ENCODE data around the gene ASCC3. TPM values are rescaled to one million over a fixed set of nuclear protein-coding genes. Genes with fewer than 3 reads are reported as not detected.

Gene ASCC3
- total RNA-seq, 4 donors from 2014 or later = 25.9 to 40.9 (median 31.3) TPM

DNA sequence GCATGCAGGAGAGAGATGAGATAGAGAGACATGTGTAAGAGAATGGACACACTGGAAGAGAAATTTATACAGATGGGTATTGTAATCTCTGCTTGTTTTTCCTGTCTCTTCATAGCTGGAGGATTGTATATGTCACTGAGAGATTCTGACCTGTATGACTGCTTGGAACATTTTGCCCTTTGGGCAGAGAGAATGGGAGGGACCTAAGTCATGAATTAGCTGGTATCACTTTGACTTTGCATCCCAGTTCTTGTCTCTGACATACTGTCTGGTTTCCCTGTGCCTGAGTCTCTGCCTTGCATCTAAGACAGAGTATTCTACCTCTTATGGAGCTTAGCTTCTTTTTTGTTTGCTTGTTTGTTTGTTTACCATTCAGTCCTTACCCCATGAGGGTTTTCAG is 37.0 kb upstream of the ASCC3 start:
- Histone ChIP-seq H3K4me3 (no peak overlapping the region), H3K4me1 (no peaks in the 10 kb centered on the region), H3K27me3 (no peaks in the 10 kb centered on the region), H3K27ac (no peak overlapping the region), H3K9me3 (no peaks in the 10 kb centered on the region), H3K36me3 (no peaks in the 10 kb centered on the region)
- TF ChIP-seq POLR2A (IDR thresholded peaks at IDR 0.05) (no peak), EP300 (IDR thresholded peaks at IDR 0.05) (no peak), POLR2AphosphoS5 (IDR thresholded peaks at IDR 0.05) (no peak), CTCF (IDR thresholded peaks at IDR 0.05) (no peak)
- no peak for DNase-seq (ENCODE audit: low spot score in 2 of 2)

DNA sequence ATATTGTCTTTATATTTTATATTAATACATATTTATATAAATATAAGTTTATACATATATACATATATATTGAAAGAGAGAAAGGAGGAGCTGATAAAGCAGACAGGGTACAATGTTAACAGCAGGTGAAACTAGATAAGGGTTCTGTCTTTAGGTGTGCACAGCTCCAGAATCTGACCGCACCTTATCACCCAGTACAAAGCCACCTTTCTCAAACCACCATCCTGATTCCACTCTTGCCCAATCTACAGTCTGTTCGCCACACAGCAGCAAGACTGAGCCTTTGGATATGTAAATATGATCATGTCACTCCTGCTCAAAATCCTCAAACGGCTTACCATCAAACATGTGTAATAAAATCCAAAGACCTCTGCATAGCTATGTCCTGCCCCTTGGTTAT is 34.7 kb upstream of the ASCC3 start:
- Histone ChIP-seq H3K36me3 (no peaks in the 10 kb centered on the region), H3K27ac (no peak overlapping the region), H3K9me3 (no peaks in the 10 kb centered on the region), H3K4me1 (no peaks in the 10 kb centered on the region), H3K4me3 (no peak overlapping the region), H3K27me3 (no peaks in the 10 kb centered on the region)
- no peak for DNase-seq (ENCODE audit: low spot score in 2 of 2)
- TF ChIP-seq POLR2AphosphoS5 (IDR thresholded peaks at IDR 0.05) = no peak
- TF ChIP-seq CTCF (IDR thresholded peaks at IDR 0.05) = no peak
- no peak for TF ChIP-seq EP300 (IDR thresholded peaks at IDR 0.05)
- no peak for TF ChIP-seq POLR2A (IDR thresholded peaks at IDR 0.05)
- 76% methylated on average over 3 of the region's 3 CpGs for WGBS

DNA sequence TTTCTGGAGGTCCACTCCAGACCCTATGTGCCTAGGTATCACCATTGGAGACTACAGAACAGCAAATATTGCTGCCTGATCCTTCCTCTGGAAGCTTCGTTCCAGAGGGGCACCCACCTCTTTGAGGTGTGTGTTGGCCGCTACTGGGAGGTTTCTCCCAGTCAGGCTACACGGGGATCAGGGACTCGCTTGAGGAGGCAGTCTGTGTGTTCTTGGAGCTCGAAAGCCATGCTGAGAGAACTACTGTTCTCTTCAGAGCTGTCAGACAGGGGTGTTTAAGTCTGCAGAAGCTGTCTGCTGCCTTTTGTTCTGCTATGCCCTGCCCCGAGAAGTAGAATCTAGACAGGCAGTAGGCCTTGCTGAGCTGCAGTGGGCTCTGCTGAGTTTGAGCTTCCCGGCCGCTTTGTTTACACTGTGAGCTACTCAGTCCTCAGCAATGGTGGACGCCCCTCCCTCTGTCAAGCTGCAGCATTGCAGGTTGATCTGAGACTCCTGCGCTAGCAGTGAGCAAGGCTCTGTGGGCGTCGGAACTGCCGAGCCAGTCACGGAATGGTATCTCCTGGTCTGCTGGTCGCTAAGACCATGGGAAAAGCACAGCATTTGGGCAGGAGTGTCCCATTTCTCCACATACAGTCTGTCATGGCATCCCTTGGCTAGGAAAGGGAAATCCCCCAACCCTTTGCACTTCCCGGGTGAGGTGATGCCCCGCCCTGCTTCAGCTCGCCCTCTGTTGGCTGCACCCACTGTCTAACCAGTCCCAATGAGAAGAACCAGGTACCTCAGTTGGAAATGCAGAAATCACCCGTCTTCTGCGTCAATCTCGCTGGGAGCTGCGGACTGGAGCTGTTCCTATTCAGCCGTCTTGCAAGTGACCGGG is 32.5 kb upstream of the ASCC3 start:
- H3K4me1 ChIP-seq = no peaks in the 10 kb centered on the region
- no peak overlapping the region for H3K4me3 ChIP-seq
- WGBS = 89% methylated on average over 16 of the region's 24 CpGs
- no peaks in the 10 kb centered on the region for H3K9me3 ChIP-seq
- no peak for DNase-seq (ENCODE audit: low spot score in 2 of 2)
- no peaks in the 10 kb centered on the region for H3K36me3 ChIP-seq
- no peaks in the 10 kb centered on the region for H3K27me3 ChIP-seq
- H3K27ac ChIP-seq = no peak overlapping the region
- TF ChIP-seq POLR2AphosphoS5 (IDR thresholded peaks at IDR 0.05) = no peak
- TF ChIP-seq CTCF (IDR thresholded peaks at IDR 0.05) = no peak
- TF ChIP-seq POLR2A (IDR thresholded peaks at IDR 0.05) = no peak
- TF ChIP-seq EP300 (IDR thresholded peaks at IDR 0.05) = no peak

GRCh38 chr6:100906325-100906724 is 25.2 kb upstream of the ASCC3 start:
- TF ChIP-seq POLR2AphosphoS5 (IDR thresholded peaks at IDR 0.05) (no peak), POLR2A (IDR thresholded peaks at IDR 0.05) (no peak), CTCF (IDR thresholded peaks at IDR 0.05) (no peak)
- no peak for DNase-seq (ENCODE audit: low spot score in 2 of 2)
- no peaks in the 10 kb centered on the region for H3K27me3 ChIP-seq
- H3K9me3 ChIP-seq = no peaks in the 10 kb centered on the region
- no peaks in the 10 kb centered on the region for H3K36me3 ChIP-seq
- no peak overlapping the region for H3K27ac ChIP-seq
- H3K4me3 ChIP-seq = no peak overlapping the region
- 75% methylated on average over 1 of the region's 1 CpG for WGBS
- H3K4me1 ChIP-seq = no peaks in the 10 kb centered on the region

DNA sequence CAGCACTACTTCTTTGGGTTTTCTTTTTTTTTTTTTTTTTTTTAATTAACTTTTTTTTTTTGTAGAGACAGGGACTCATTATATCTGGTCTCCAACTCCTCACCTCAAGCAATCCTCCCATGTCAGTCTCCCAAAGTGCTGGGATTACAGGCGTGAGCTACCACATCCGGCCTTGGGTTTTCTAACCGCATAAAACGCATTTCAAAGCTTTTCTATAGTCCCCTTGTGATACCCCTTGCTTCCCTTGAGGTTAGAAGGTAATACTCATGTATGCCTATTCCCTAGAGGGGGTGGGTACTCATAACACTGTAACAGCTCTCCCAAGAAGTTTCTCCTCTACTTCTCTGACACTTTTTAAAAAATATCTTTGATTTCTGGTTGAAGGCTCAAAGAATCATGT is 23.9 kb upstream of the ASCC3 start:
- H3K27ac ChIP-seq = no peak overlapping the region
- H3K4me1 ChIP-seq = no peaks in the 10 kb centered on the region
- no peaks in the 10 kb centered on the region for H3K27me3 ChIP-seq
- H3K36me3 ChIP-seq = no peaks in the 10 kb centered on the region
- no peaks in the 10 kb centered on the region for H3K9me3 ChIP-seq
- H3K4me3 ChIP-seq = no peak overlapping the region
- 91% methylated on average over 4 of the region's 4 CpGs for WGBS
- no peak for TF ChIP-seq EP300 (IDR thresholded peaks at IDR 0.05)
- TF ChIP-seq POLR2AphosphoS5 (IDR thresholded peaks at IDR 0.05) = no peak
- no peak for TF ChIP-seq CTCF (IDR thresholded peaks at IDR 0.05)
- no peak for DNase-seq (ENCODE audit: low spot score in 2 of 2)
